CD4-positive, alpha-beta T cell (primary cell): ENCODE data around the gene SLC25A47. TPM values are rescaled to one million over a fixed set of nuclear protein-coding genes. Genes with fewer than 3 reads are reported as not detected.

ENCODE experiments used
- ATAC-seq: fragments of 200-7000 bp; cut with Tn5 transposase; one replicate; pipeline ENCODE4 v1.10.0; 2022; ENCODE audit warnings: mild to moderate bottlenecking; ENCODE audit not compliant: poor library complexity
- CTCF ChIA-PET: fragments of 350-600 bp; sonication (Branson Sonifier 250); formaldehyde crosslinking; loops from one replicate; lab custom pipeline; 2021; ENCODE audit warnings: antibody characterized with exemption, inconsistent platforms; lab: Charles Lee
- POLR2A ChIA-PET: fragments of 350-600 bp; sonication (Branson Sonifier 250); formaldehyde crosslinking; loops from one replicate; lab custom pipeline; 2021; ENCODE audit warnings: antibody characterized with exemption, inconsistent platforms; lab: Charles Lee
- DNase-seq, 14 experiments: peaks; one replicate each; pipeline ENCODE4 v3.0.0-alpha.2; 2013 to 2020; ENCODE audit warnings: mixed read lengths in 2 of 14
- H3K27ac ChIP-seq, 2 donors: one replicate each; pipeline versions ENCODE4 v1.5.1 to v1.7.0; 2013; ENCODE audit warnings: low read length in 2 of 2, low read depth in 1 of 2, mild to moderate bottlenecking in 1 of 2
- H3K27me3 ChIP-seq, 2 experiments: 1 replicate in 1 of 2; 2 replicates in 1 of 2; pipeline versions ENCODE4 v1.6.1 to v1.7.0; 2013; ENCODE audit warnings: low read length in 2 of 2, control low read depth in 1 of 2, mild to moderate bottlenecking in 1 of 2, moderate library complexity in 1 of 2; ENCODE audit not compliant: insufficient read depth in 2 of 2, control insufficient read depth in 1 of 2
- H3K36me3 ChIP-seq: one replicate; pipeline ENCODE4 v1.6.1; 2013; ENCODE audit warnings: low read length, control low read depth; ENCODE audit not compliant: insufficient read depth
- H3K4me1 ChIP-seq: one replicate; pipeline ENCODE4 v1.6.1; 2013; ENCODE audit warnings: low read length, control low read depth; ENCODE audit not compliant: insufficient read depth
- H3K4me3 ChIP-seq: one replicate; pipeline ENCODE4 v1.5.1; 2013; ENCODE audit warnings: mild to moderate bottlenecking, low read length, moderate library complexity
- H3K9me3 ChIP-seq, 2 experiments: 1 replicate in 1 of 2; 2 replicates in 1 of 2; pipeline versions ENCODE4 v1.6.1 to v1.7.0; 2013; ENCODE audit warnings: low read length in 2 of 2, mild to moderate bottlenecking in 2 of 2, control low read depth in 1 of 2, moderate library complexity in 1 of 2; ENCODE audit not compliant: control insufficient read depth in 1 of 2, insufficient read depth in 1 of 2
- H3K27ac Mint-ChIP-seq: one replicate; pipeline ENCODE4 v1.8.0; 2020; ENCODE audit warnings: mixed read lengths
- H3K27me3 Mint-ChIP-seq: one replicate; pipeline ENCODE4 v1.8.0; 2021; ENCODE audit warnings: mixed read lengths
- H3K36me3 Mint-ChIP-seq: one replicate; pipeline ENCODE4 v1.8.0; 2021; ENCODE audit warnings: low read depth, mixed read lengths
- H3K4me1 Mint-ChIP-seq: one replicate; pipeline ENCODE4 v1.8.0; 2021; ENCODE audit warnings: low read depth, mixed read lengths
- H3K4me3 Mint-ChIP-seq: one replicate; pipeline ENCODE4 v1.8.0; 2020; ENCODE audit warnings: mild to moderate bottlenecking, mixed read lengths
- H3K9me3 Mint-ChIP-seq: one replicate; pipeline ENCODE4 v1.8.0; 2020; ENCODE audit warnings: mixed read lengths
- CTCF ChIP-seq: fragments of 200-600 bp; IDR thresholded peaks from one replicate; pipeline ENCODE4 v1.8.0; 2022; ENCODE audit warnings: antibody characterized with exemption, mild to moderate bottlenecking
- intact Hi-C, 2 experiments: fragments of 100-400 bp; cut with DNase I in 1 of 2; cut with micrococcal nuclease in 1 of 2; formaldehyde crosslinking; loops; one replicate each; pipeline versions ENCODE4 v1.15.1 to v1.9.0; 2023 to 2025; cut with DNase I, micrococcal nuclease
- total RNA-seq, 174 experiments: library from RNA in 2 of 174; stranded (reverse) in 2 of 174; gene quantifications; one replicate each; pipeline ENCODE4 v1.2.3 and lab custom pipeline; 2021 to 2026

The SLC25A47 gene
- total RNA-seq, 2 experiments from 2014 or later, result not detected

- no peaks in the 10 kb centered on the region for H3K27me3 Mint-ChIP-seq
- ATAC-seq, result no peak
- no peaks in the 10 kb centered on the region for H3K9me3 ChIP-seq
Observed at GRCh38 chr14:100329233-100330006, 6.3 kb downstream of the SLC25A47 start.

DNA sequence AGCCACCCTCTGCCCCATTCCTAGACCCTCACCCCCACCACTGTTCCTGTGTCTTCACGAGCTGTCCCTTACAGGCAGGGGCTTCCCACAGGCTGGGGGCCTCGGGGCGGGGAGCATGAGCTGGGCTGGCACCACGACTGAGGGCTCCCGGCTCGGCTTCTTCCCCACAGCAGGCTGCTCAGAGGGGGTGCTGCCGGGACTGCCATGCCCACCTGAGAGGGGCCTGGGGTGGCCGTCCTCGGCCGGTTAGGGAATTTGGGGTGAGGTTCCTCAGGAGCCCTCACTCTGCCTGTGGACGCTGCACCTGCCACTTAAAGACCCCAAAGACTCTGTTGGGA, 6.8 kb downstream of the SLC25A47 start:
- no peaks in the 10 kb centered on the region for H3K9me3 ChIP-seq
- no peaks in the 10 kb centered on the region for H3K27me3 Mint-ChIP-seq
- H3K36me3 ChIP-seq, result peaks cover 2% of the 10 kb centered on the region
- CTCF ChIA-PET, result no interaction called here
- POLR2A ChIA-PET, result no interaction called here
- DNase-seq (no peak), ATAC-seq (no peak)
- no peak overlapping the region for H3K27ac Mint-ChIP-seq
- H3K27me3 ChIP-seq, result no peaks in the 10 kb centered on the region
- H3K4me3 Mint-ChIP-seq, result no peak overlapping the region
- H3K36me3 Mint-ChIP-seq, result peaks cover 7% of the 10 kb centered on the region
- H3K9me3 Mint-ChIP-seq, result no peaks in the 10 kb centered on the region
- H3K4me3 ChIP-seq, result no peak overlapping the region
- intact Hi-C loops, result no loop called here
- no peak overlapping the region for H3K27ac ChIP-seq
- H3K4me1 ChIP-seq, result no peaks in the 10 kb centered on the region
- no peaks in the 10 kb centered on the region for H3K4me1 Mint-ChIP-seq
- TF ChIP-seq CTCF, result no peak

More at GRCh38 chr14:100329233-100330006, 6.3 kb downstream of the SLC25A47 start:
- Histone ChIP-seq H3K27ac (no peak overlapping the region), H3K36me3 (peaks cover 2% of the 10 kb centered on the region), H3K4me1 (no peaks in the 10 kb centered on the region), H3K27me3 (no peaks in the 10 kb centered on the region), H3K4me3 (no peak overlapping the region)
- Mint-ChIP-seq H3K4me3 (no peak overlapping the region), H3K9me3 (no peaks in the 10 kb centered on the region), H3K27ac (no peak overlapping the region), H3K4me1 (no peaks in the 10 kb centered on the region), H3K36me3 (peaks cover 2% of the 10 kb centered on the region)
- ChIA-PET CTCF (no interaction called here), POLR2A (no interaction called here)
- no peak for DNase-seq
- no peak for TF ChIP-seq CTCF
- intact Hi-C loops, result no loop called here

- Histone ChIP-seq H3K27me3 (no peaks in the 10 kb centered on the region), H3K9me3 (no peaks in the 10 kb centered on the region), H3K27ac (no peak overlapping the region), H3K36me3 (peaks cover 2% of the 10 kb centered on the region), H3K4me1 (no peaks in the 10 kb centered on the region), H3K4me3 (no peak overlapping the region)
- POLR2A ChIA-PET, result no interaction called here
- CTCF ChIA-PET, result no interaction called here
- peaks cover 8% of the 10 kb centered on the region for H3K36me3 Mint-ChIP-seq
- no peak for ATAC-seq
- no peak overlapping the region for H3K4me3 Mint-ChIP-seq
- intact Hi-C loops, result no loop called here
- no peak for DNase-seq
- no peaks in the 10 kb centered on the region for H3K27me3 Mint-ChIP-seq
- no peaks in the 10 kb centered on the region for H3K9me3 Mint-ChIP-seq
- H3K27ac Mint-ChIP-seq, result no peak overlapping the region
- no peaks in the 10 kb centered on the region for H3K4me1 Mint-ChIP-seq
- TF ChIP-seq CTCF, result no peak
Observed at GRCh38 chr14:100330388-100330931, 7.3 kb downstream of the SLC25A47 start.
